GM23248 (cell line): ENCODE data around the gene TMOD4.

ENCODE experiments used
- EZH2 ChIP-seq: fragments of 200-600 bp; sonication (generic); IDR thresholded peaks from 2 replicates; pipeline ENCODE4 v1.6.1; 2018; ENCODE audit warnings: antibody characterized with exemption, mild to moderate bottlenecking; ENCODE audit not compliant: insufficient read depth, poor library complexity, severe bottlenecking
- EZH2phosphoT487 ChIP-seq: fragments of 200-600 bp; sonication (generic); IDR thresholded peaks from 2 replicates; pipeline ENCODE4 v1.6.1; 2018; ENCODE audit warnings: antibody characterized with exemption, moderate library complexity, mild to moderate bottlenecking, low read depth; ENCODE audit not compliant: insufficient read depth

GRCh38 chr1:151187205-151187604 is 11.4 kb upstream of the TMOD4 start:
- TF ChIP-seq EZH2phosphoT487 (no peak), EZH2 (no peak)
